H1 (cell line): ENCODE results near the gene PIGT. TPM values are rescaled to one million over a fixed set of nuclear protein-coding genes. Genes with fewer than 3 reads are reported as not detected.

Experiments used
- ASH2L ChIP-seq: fragments of 200-600, 300-600 bp; sonication (generic); IDR thresholded peaks from one replicate; pipeline ENCODE4 v1.7.1; 2017; ENCODE audit warnings: low read length
- CBX5 ChIP-seq: fragments of 300-800, 300-1000 bp; sonication (generic); IDR thresholded peaks from 2 replicates; pipeline ENCODE4 v1.7.1; 2016; ENCODE audit warnings: antibody characterized with exemption, low read length, low read depth
- RAD21 ChIP-seq, 2 experiments: IDR thresholded peaks in 1 of 2; conservative IDR thresholded peaks in 1 of 2; 2 replicates each; pipeline ENCODE4 v1.6.1; 2011; ENCODE audit warnings: low read depth in 2 of 2, low read length in 2 of 2, improper control_type of control experiment in 1 of 2, inconsistent platforms in 1 of 2, mild to moderate bottlenecking in 1 of 2, moderate library complexity in 1 of 2
- RBBP5 ChIP-seq: IDR thresholded peaks from 2 replicates; pipeline ENCODE4 v1.7.1; 2012; ENCODE audit warnings: low read depth, mild to moderate bottlenecking, inconsistent platforms, low read length, moderate library complexity, borderline replicate concordance
- SIN3A ChIP-seq, 2 experiments: IDR thresholded peaks in 1 of 2; conservative IDR thresholded peaks in 1 of 2; 2 replicates each; pipeline ENCODE4 v1.6.1; 2011 to 2012; ENCODE audit warnings: low read length in 2 of 2, improper control_type of control experiment in 1 of 2, low read depth in 1 of 2, mild to moderate bottlenecking in 1 of 2
- SUZ12 ChIP-seq: fragments of 200-600 bp; sonication (generic); IDR thresholded peaks from 2 replicates; pipeline ENCODE4 v1.6.1; 2012; ENCODE audit warnings: mild to moderate bottlenecking, inconsistent platforms, low read length, moderate library complexity, mixed read lengths
- polyA plus RNA-seq, 7 experiments: library from polyadenylated mRNA; depleted of rRNA in 3 of 7; stranded (reverse) in 5 of 7; unstranded in 2 of 7; fragments of >200 nt in 5 of 7; fragments of 200-250 nt in 2 of 7; gene quantifications; 1 replicate in 5 of 7; 2 replicates in 1 of 7; 4 replicates in 1 of 7; pipeline versions ENCODE4 v1.2.1 to v1.2.3, GENCODE V29; 2011 to 2013; ENCODE audit warnings: missing spikeins in 2 of 7, mixed read lengths in 2 of 7
- total RNA-seq: library from RNA; stranded (reverse); fragmentation: NEBNext Ultra II Directional; extraction: Animal tissue kit (Norgen Biotek cat#: 25700); gene quantifications from 2 replicates; pipeline ENCODE4 v1.2.1, GENCODE V29; 2021
- TF ChIP-seq, protein P1 (sequence below), 3 experiments: IDR thresholded peaks; 1 replicate in 2 of 3; 2 replicates in 1 of 3; pipeline versions ENCODE4 v1.5.1 to v1.6.1; 2011; ENCODE audit warnings: low read length in 3 of 3, mild to moderate bottlenecking in 3 of 3, inconsistent platforms in 2 of 3, low read depth in 1 of 3, moderate library complexity in 1 of 3; ENCODE audit not compliant: insufficient read depth in 1 of 3; ENCODE audit errors: control extremely low read depth in 1 of 3
- TF ChIP-seq, protein P2 (sequence below): IDR thresholded peaks from 2 replicates; pipeline ENCODE4 v1.6.1; 2012; ENCODE audit warnings: inconsistent platforms

Gene PIGT
- total and polyA plus RNA-seq, 2 of the 8 experiments (the other 6 are each of a cell fraction or from before 2014, with no cell fraction given): 66.0 to 89.7 TPM

DNA sequence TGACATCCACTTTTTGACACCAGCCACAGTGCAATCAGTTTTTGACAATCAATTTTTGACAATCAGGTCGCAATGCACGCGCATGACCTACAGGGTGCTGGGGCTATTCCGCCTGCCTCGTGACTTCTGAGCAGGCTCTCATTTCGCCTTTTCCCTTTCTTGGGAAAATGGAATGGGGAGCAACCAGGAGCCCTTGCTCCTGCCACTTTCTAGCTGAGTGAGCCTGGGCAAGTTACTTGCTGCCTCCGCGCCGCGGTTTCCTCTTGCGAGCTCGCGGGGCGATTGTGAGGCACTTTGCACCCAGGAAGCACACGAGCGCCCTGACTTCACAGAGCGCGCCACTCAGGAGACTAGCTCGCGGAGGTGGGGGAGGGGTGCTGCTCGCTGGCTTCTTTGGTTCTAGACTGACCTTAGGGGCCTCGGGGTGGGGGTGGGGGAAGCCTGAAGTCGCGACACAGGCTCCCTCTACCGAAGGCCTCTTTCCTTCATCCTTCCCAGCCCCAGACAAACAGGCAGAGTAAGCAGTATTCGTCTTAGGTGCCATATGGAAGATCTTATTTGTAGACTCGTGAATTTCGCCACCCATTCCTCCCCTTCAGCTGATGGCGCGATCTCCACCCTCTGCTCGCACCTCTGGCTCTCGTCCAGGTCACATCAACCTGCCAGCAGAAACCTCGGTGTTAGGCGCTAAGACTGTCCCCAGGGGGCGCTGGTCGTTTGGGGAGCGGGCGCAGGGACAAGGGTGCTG is 42.4 kb upstream of the PIGT start (continued):
- TF ChIP-seq, protein P1, sequence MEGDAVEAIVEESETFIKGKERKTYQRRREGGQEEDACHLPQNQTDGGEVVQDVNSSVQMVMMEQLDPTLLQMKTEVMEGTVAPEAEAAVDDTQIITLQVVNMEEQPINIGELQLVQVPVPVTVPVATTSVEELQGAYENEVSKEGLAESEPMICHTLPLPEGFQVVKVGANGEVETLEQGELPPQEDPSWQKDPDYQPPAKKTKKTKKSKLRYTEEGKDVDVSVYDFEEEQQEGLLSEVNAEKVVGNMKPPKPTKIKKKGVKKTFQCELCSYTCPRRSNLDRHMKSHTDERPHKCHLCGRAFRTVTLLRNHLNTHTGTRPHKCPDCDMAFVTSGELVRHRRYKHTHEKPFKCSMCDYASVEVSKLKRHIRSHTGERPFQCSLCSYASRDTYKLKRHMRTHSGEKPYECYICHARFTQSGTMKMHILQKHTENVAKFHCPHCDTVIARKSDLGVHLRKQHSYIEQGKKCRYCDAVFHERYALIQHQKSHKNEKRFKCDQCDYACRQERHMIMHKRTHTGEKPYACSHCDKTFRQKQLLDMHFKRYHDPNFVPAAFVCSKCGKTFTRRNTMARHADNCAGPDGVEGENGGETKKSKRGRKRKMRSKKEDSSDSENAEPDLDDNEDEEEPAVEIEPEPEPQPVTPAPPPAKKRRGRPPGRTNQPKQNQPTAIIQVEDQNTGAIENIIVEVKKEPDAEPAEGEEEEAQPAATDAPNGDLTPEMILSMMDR (IDR thresholded peaks at IDR 0.05; ENCODE audit: control extremely low read depth in 1 of 3, insufficient read depth in 1 of 3, low read depth in 1 of 3, low read length in 3 of 3): peak; percentile 88 to 96 (median 92)
- TF ChIP-seq CBX5 (no peak), ASH2L (peak; percentile 81), RAD21 (IDR thresholded peaks at IDR 0.05 in 1 of 2, conservative IDR thresholded peaks at IDR 0.05 in 1 of 2; ENCODE audit: low read depth in 2 of 2, low read length in 2 of 2) (peak; percentile 77 to 85), SUZ12 (no peak), RBBP5 (peak; percentile 30), SIN3A (conservative IDR thresholded peaks at IDR 0.05 in 1 of 2, IDR thresholded peaks at IDR 0.05 in 1 of 2; ENCODE audit: low read depth in 1 of 2, low read length in 2 of 2) (peak; percentile 37 to 41; a peak in 1 of 4 replicates)
- TF ChIP-seq, protein P2, sequence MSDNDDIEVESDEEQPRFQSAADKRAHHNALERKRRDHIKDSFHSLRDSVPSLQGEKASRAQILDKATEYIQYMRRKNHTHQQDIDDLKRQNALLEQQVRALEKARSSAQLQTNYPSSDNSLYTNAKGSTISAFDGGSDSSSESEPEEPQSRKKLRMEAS: peak; percentile 61
